Mucosa of stomach (tissue), 1 donor: ENCODE data around the gene CCDC85A.

ENCODE experiments used
- H3K27me3 ChIP-seq: one replicate; pipeline ENCODE4 v1.7.0; 2013; ENCODE audit warnings: mild to moderate bottlenecking, low read length; ENCODE audit not compliant: control insufficient read depth, insufficient read depth
- H3K36me3 ChIP-seq: one replicate; pipeline ENCODE4 v1.7.0; 2013; ENCODE audit warnings: low read length; ENCODE audit not compliant: control insufficient read depth, insufficient read depth
- H3K4me1 ChIP-seq: one replicate; pipeline ENCODE4 v1.7.0; 2013; ENCODE audit warnings: mild to moderate bottlenecking, low read length; ENCODE audit not compliant: control insufficient read depth, insufficient read depth
- H3K4me3 ChIP-seq: one replicate; pipeline ENCODE4 v1.7.0; 2013; ENCODE audit warnings: low read length
- H3K9ac ChIP-seq: one replicate; pipeline ENCODE4 v1.7.0; 2013; ENCODE audit warnings: mild to moderate bottlenecking, low read length, moderate library complexity
- H3K9me3 ChIP-seq: one replicate; pipeline ENCODE4 v1.7.0; 2013; ENCODE audit warnings: mild to moderate bottlenecking, low read length, moderate library complexity; ENCODE audit not compliant: control insufficient read depth
- donor health status: Pancreatic carcinoma.

The CCDC85A gene

DNA sequence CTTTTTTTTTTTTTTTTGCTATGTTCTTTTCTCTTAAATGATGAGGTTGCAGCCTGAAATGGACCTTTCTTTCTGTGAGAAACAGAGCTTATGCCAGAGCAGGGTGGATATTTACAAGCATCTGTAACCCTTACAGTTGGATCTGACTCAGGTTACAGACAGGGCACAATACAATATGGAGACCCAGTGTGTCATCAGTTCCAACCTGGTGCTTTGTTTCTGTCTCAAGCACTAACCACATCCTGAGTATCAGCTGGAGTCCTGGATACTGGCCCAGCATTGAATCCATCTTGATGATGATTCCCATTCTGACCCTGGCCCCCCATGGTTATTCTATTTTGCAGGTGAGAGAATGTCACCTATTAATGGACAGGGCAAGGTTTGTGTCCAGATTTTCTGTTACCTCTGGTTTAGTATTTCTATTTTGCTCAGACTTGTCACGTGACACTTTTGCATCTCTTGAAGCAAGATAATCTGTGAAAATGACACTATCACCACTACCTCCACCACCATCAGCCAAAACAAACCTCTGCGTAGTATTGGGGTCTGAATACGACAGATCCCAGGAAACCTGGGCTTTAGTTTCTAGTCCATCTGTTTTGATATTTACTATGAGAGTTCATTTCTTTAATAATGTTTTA lies 174.0 kb downstream of the CCDC85A start:
- no peak overlapping the region for H3K4me3 ChIP-seq
- no peaks in the 10 kb centered on the region for H3K9me3 ChIP-seq
- H3K27me3 ChIP-seq, result no peaks in the 10 kb centered on the region
- no peaks in the 10 kb centered on the region for H3K4me1 ChIP-seq
- H3K9ac ChIP-seq, result no peak overlapping the region
- no peaks in the 10 kb centered on the region for H3K36me3 ChIP-seq

DNA sequence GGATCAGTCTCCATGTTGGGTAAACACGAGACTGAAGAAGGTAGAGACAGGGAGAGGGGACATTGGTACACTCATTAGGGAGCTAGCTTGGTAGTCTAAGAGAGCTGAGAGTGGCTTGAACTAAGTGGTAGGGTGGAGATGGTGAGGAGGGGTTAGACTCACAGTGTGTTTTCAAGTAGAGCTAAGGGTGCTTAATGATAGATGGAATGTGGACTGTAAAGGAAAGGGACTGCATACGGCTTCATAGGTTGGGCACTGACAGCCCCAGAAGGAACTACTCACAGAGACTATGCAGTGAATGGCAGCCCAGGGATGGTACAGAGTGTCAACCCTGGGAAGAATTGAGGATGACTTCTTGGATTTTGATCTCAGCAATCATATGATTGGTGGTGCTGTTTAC lies 178.1 kb downstream of the CCDC85A start:
- no peak overlapping the region for H3K4me3 ChIP-seq
- H3K9ac ChIP-seq, result no peak overlapping the region
- H3K9me3 ChIP-seq, result no peaks in the 10 kb centered on the region
- H3K27me3 ChIP-seq, result no peaks in the 10 kb centered on the region
- H3K36me3 ChIP-seq, result no peaks in the 10 kb centered on the region
- H3K4me1 ChIP-seq, result no peaks in the 10 kb centered on the region

GRCh38 chr2:56364902-56365301 lies 181.1 kb downstream of the CCDC85A start:
- no peaks in the 10 kb centered on the region for H3K27me3 ChIP-seq
- no peak overlapping the region for H3K9ac ChIP-seq
- H3K4me1 ChIP-seq, result no peaks in the 10 kb centered on the region
- H3K9me3 ChIP-seq, result no peaks in the 10 kb centered on the region
- H3K36me3 ChIP-seq, result no peaks in the 10 kb centered on the region
- H3K4me3 ChIP-seq, result no peak overlapping the region

DNA sequence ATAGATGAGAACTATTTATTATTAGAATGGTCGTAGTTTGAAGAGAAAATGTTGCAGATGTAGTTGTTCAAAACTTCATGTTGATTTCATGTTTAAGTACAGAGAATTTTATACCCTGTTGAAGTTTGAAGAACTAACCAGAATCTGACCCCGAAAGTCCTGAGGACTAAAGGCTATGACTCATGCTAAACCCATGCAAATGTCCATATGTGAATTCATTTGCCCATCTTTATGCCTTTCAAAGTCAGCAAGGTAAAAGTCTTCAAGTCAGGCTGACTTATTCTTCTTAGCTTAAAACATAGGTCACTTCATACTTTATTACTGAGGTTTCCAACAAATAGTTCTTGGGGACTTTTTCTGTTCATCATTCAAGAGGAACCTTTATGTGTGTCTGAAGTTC lies 185.5 kb downstream of the CCDC85A start:
- H3K4me3 ChIP-seq, result no peak overlapping the region
- no peaks in the 10 kb centered on the region for H3K9me3 ChIP-seq
- H3K27me3 ChIP-seq, result no peaks in the 10 kb centered on the region
- no peaks in the 10 kb centered on the region for H3K4me1 ChIP-seq
- H3K36me3 ChIP-seq, result no peaks in the 10 kb centered on the region
- no peak overlapping the region for H3K9ac ChIP-seq

GRCh38 chr2:56372071-56372656 lies 188.4 kb downstream of the CCDC85A start:
- no peaks in the 10 kb centered on the region for H3K4me1 ChIP-seq
- no peaks in the 10 kb centered on the region for H3K36me3 ChIP-seq
- H3K9me3 ChIP-seq, result no peaks in the 10 kb centered on the region
- H3K9ac ChIP-seq, result no peak overlapping the region
- no peak overlapping the region for H3K4me3 ChIP-seq
- H3K27me3 ChIP-seq, result no peaks in the 10 kb centered on the region

DNA sequence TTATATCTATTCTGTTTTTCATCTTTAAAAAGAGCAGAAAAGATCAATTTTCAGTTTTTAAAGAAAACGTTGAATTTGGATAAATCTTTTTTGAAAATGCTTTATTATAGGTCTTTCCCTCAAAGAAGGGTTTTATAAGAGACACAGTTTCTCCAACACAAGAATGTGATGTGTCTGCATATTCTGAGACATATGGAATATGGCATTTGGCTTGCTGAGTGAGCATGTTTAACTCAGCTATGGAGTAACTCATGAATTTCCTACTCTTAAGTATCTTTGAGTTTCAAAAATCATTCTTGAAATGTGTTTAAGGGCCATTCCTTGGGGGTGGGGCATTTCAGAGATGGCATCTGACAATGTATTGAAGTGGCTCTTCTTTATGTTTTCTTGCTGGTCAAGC lies 191.5 kb downstream of the CCDC85A start:
- no peak overlapping the region for H3K4me3 ChIP-seq
- H3K27me3 ChIP-seq, result no peaks in the 10 kb centered on the region
- no peak overlapping the region for H3K9ac ChIP-seq

DNA sequence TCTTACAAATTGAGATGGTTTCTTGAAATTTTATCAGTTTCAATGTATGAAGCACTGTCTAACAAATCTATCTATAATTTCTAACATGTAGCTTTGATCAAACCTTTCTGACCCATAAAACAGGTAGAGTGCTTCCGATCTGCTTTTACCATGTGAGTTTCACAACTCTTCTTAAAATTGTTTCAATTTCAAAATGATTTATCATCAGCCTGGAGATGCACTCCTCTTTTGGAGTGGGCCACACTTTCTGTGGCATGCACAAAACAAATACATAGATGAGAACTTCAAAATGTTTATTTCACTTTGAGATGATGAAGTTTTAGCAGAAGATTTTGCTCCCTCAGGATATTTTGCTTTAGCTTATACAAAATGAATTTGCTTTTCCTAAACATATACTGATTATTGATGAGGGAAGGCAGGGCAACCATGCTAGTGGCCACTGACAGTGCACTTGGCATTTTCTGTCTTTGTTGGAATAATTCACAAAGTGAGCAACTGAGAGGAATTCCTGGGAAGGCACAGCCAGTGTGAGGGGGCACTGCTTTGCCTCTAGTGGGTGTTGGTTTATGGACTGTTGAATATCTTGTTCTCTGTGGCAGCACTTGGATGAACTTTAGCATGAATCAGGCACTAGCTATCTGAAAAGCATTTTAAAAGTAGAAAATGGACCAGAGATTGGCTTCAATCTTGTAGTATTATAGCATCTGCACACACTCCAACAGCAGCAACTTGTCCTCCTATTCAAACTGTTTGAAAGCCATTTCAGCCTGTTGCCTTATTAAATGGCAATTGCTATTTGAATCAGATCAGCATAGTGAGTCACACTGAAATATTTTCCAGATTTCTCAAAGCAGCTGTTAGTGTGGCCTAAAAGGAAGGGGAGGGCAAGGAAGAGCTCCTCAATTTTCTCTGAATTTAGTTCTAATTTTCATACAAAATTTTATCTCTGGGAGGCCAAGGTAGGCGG lies 193.2 kb downstream of the CCDC85A start:
- no peaks in the 10 kb centered on the region for H3K36me3 ChIP-seq
- H3K27me3 ChIP-seq, result no peaks in the 10 kb centered on the region
- H3K4me1 ChIP-seq, result no peaks in the 10 kb centered on the region
- H3K4me3 ChIP-seq, result no peak overlapping the region
- no peak overlapping the region for H3K9ac ChIP-seq
- no peaks in the 10 kb centered on the region for H3K9me3 ChIP-seq

More for the DNA sequence above, 191.5 kb downstream of the CCDC85A start:
- Histone ChIP-seq H3K4me1 (no peaks in the 10 kb centered on the region), H3K36me3 (no peaks in the 10 kb centered on the region), H3K9me3 (no peaks in the 10 kb centered on the region)

DNA sequence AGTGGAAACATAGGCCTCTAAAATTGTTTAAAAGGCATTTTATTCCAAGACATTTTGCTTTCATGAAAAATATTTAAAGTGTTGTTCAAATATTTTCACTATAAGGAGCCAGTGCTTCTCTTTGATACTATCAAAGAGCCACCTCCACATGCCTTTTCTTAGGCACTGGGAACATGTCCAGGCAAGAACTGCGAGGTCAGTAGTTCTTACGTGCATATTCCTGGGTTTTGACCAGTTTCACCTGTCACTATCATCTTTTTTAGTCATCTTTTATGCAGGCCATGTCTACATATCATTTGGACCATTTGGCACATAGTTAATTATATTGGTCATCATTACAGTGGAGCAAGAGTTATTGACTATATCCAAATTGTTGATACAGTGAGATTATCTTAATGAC lies 195.3 kb downstream of the CCDC85A start:
- no peaks in the 10 kb centered on the region for H3K9me3 ChIP-seq
- no peaks in the 10 kb centered on the region for H3K27me3 ChIP-seq
- no peaks in the 10 kb centered on the region for H3K4me1 ChIP-seq
- no peak overlapping the region for H3K9ac ChIP-seq
- H3K36me3 ChIP-seq, result no peaks in the 10 kb centered on the region
- no peak overlapping the region for H3K4me3 ChIP-seq

DNA sequence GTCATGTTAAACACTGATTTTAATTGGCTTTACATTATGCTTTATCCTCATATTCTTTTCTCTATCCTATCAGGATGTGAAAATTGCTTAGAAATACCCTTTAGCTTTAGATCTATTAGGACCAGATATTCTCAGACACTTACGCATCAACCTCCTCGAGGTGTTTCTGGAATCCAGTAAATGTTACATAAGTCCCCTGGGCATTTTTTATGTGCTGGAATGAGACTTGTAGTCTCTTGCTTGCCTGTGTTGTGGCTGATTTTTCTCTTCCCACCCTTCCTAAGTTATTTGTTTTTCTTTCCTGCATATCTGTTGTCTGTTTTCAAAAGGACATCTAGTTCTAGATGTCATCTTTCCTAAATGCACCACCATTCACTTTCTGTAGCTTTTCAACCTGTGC lies 197.1 kb downstream of the CCDC85A start:
- no peak overlapping the region for H3K4me3 ChIP-seq
- no peaks in the 10 kb centered on the region for H3K27me3 ChIP-seq
- no peaks in the 10 kb centered on the region for H3K4me1 ChIP-seq
- no peaks in the 10 kb centered on the region for H3K9me3 ChIP-seq
- H3K9ac ChIP-seq, result no peak overlapping the region
- no peaks in the 10 kb centered on the region for H3K36me3 ChIP-seq

DNA sequence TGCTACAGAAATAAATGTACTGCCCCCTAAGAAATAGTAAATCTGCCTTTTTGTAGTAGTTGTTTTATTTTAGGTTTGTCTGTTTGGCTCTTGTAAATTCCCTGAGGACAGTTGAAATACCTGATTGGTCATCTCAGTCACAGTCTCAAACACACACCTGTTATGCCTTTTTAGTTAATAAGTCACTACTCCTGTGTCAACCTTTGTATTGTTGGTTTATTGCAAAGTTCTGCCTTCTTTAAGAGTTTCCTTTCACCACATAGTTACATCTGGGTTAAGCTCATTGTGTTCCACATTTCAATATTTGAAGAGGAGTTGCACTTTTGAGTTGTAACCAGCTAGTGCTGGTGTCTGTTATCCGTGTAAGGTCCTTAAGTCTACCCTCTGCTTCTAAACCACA lies 198.7 kb downstream of the CCDC85A start:
- no peaks in the 10 kb centered on the region for H3K27me3 ChIP-seq
- no peak overlapping the region for H3K9ac ChIP-seq
- no peaks in the 10 kb centered on the region for H3K4me1 ChIP-seq
- no peaks in the 10 kb centered on the region for H3K9me3 ChIP-seq
- no peak overlapping the region for H3K4me3 ChIP-seq
- H3K36me3 ChIP-seq, result no peaks in the 10 kb centered on the region

DNA sequence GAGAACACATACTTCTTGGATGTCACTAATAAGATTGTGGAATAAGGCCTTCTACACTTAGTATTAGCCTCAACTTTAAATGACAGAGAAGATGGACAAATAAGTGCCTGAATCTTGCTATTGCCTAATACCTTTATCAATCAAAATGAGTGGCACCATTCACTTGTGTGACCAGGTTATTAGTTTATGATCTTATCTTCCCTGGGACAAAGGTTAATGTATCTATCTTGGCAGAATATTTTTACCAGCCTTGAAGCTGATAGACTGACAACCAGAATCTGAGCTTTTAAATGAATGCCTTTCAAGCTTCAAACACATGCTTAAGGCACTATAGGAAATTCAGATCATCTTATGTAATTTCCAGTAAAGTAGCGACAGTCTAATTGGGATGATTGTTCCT lies 202.9 kb downstream of the CCDC85A start:
- Histone ChIP-seq H3K9ac (no peak overlapping the region), H3K9me3 (no peaks in the 10 kb centered on the region), H3K27me3 (no peaks in the 10 kb centered on the region), H3K36me3 (no peaks in the 10 kb centered on the region), H3K4me1 (no peaks in the 10 kb centered on the region), H3K4me3 (no peak overlapping the region)

DNA sequence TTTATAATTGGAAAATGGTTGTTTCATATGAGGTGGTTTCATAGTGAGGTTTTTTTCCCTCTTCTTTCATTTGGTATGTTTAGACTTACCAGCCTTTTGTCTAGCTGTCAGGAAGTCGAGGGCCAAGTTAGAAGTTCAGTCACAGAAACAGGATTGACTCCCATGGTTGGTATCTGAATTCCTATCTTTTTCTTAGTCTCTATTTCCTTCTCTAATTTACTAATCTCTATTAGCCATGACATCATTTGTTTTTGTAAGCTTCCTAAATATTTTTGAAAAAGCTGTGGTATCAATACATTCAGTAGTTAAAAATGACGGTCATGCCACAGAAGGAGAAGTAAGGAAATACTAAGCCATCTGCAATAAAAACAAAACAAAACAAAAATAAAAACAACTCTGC lies 206.9 kb downstream of the CCDC85A start:
- Histone ChIP-seq H3K9me3 (no peaks in the 10 kb centered on the region), H3K4me3 (no peak overlapping the region), H3K4me1 (no peaks in the 10 kb centered on the region), H3K9ac (no peak overlapping the region), H3K36me3 (no peaks in the 10 kb centered on the region), H3K27me3 (no peaks in the 10 kb centered on the region)
